ENCODE data around the gene CAPN8. TPM values are rescaled to one million over a fixed set of nuclear protein-coding genes. Genes with fewer than 3 reads are reported as not detected.

The CAPN8 gene
- total RNA-seq, 1 donor from 2014 or later: not detected

Other genes starting within 250 kb of the CAPN8 start
- gene CAPN2, start 46.8 kb upstream of the CAPN8 start, total RNA-seq: 190 TPM
- gene TP53BP2, start 180.2 kb upstream of the CAPN8 start, total RNA-seq: 26.9 TPM